ENCODE data around the gene AK8.

AK8 gene

GRCh38 chr9:132809677-132810271 is 68.3 kb downstream of the AK8 start:
- Mint-ChIP-seq H3K4me1 (ENCODE audit: low read depth) (peaks cover under 1% of the 10 kb centered on the region), H3K27me3 (peaks cover 23% of the 10 kb centered on the region), H3K36me3 (ENCODE audit: low read depth) (no peaks in the 10 kb centered on the region), H3K27ac (no peak overlapping the region), H3K9me3 (no peaks in the 10 kb centered on the region), H3K4me3 (no peak overlapping the region)

GRCh38 chr9:132808645-132809044 is 69.4 kb downstream of the AK8 start:
- H3K27me3 Mint-ChIP-seq: peaks cover 22% of the 10 kb centered on the region
- no peak overlapping the region for H3K4me3 Mint-ChIP-seq
- H3K36me3 Mint-ChIP-seq (ENCODE audit: low read depth): no peaks in the 10 kb centered on the region
- peaks cover 4% of the 10 kb centered on the region for H3K4me1 Mint-ChIP-seq (ENCODE audit: low read depth)
- no peaks in the 10 kb centered on the region for H3K9me3 Mint-ChIP-seq
- H3K27ac Mint-ChIP-seq: no peak overlapping the region

DNA sequence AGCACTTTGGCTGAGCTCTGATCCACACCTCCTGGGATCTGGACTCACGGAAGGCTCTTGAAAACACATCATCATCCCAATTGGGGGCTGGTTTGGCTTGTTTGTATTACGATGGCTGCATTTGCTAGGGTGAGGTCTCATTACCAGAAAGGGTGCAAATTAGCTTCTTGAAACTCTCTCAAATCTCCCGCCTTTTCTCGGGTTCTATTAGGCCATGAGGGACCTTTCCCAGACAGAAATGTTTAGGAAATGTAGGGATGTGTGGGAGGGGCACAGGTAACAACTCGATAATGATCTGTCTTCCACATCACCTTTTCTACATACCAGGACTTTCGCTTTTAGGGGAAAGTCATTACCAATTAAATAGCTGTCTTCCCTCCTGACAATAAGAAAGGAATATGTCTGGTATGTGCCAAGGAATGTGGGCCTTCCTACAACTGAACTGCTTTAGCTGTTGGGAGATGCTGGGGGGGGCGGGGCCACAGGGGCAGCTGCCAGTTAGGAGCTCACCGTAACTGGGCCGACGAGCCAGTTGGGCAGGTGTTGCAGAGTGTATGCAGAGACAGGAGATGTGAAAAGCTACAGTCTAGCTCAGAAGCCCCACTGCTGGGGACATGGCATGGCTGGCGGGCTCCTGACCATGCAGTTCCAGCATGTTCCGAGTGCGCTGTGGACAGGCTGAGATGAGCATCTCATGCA is 71.2 kb downstream of the AK8 start:
- Mint-ChIP-seq H3K9me3 (no peaks in the 10 kb centered on the region), H3K36me3 (ENCODE audit: low read depth) (no peaks in the 10 kb centered on the region), H3K4me3 (no peak overlapping the region), H3K27me3 (peaks cover 24% of the 10 kb centered on the region), H3K27ac (no peak overlapping the region), H3K4me1 (ENCODE audit: low read depth) (peaks cover 4% of the 10 kb centered on the region)

DNA sequence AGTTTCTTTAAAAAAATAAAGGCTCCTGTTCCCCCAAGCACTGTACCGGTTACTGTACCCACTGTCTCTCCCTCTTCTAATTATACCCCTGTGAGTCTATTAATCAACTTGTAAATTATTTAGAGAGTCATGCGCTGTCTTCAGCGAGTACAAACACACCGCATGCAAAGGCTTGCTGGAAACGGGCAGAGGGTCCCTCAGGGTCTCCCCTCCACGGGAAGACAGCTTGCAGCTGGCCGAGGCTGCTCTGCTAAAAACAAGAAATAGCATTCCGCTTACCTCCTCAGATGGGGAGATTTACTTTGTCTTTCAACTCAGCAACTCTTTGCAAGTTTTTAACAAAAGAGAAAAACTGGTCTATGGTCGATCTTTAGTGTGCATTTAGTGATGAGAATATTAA is 71.8 kb downstream of the AK8 start:
- peaks cover 29% of the 10 kb centered on the region for H3K27me3 Mint-ChIP-seq
- no peaks in the 10 kb centered on the region for H3K36me3 Mint-ChIP-seq (ENCODE audit: low read depth)
- H3K9me3 Mint-ChIP-seq: no peaks in the 10 kb centered on the region
- H3K4me1 Mint-ChIP-seq (ENCODE audit: low read depth): peaks cover 4% of the 10 kb centered on the region
- no peak overlapping the region for H3K4me3 Mint-ChIP-seq
- H3K27ac Mint-ChIP-seq: no peak overlapping the region

- H3K27ac Mint-ChIP-seq: no peak overlapping the region
- peaks cover 21% of the 10 kb centered on the region for H3K27me3 Mint-ChIP-seq
- no peaks in the 10 kb centered on the region for H3K9me3 Mint-ChIP-seq
- no peaks in the 10 kb centered on the region for H3K36me3 Mint-ChIP-seq (ENCODE audit: low read depth)
- H3K4me3 Mint-ChIP-seq: no peak overlapping the region
- peaks cover 4% of the 10 kb centered on the region for H3K4me1 Mint-ChIP-seq (ENCODE audit: low read depth)
These were observed 73.3 kb downstream of the AK8 start for GRCh38 chr9:132804576-132805295.

DNA sequence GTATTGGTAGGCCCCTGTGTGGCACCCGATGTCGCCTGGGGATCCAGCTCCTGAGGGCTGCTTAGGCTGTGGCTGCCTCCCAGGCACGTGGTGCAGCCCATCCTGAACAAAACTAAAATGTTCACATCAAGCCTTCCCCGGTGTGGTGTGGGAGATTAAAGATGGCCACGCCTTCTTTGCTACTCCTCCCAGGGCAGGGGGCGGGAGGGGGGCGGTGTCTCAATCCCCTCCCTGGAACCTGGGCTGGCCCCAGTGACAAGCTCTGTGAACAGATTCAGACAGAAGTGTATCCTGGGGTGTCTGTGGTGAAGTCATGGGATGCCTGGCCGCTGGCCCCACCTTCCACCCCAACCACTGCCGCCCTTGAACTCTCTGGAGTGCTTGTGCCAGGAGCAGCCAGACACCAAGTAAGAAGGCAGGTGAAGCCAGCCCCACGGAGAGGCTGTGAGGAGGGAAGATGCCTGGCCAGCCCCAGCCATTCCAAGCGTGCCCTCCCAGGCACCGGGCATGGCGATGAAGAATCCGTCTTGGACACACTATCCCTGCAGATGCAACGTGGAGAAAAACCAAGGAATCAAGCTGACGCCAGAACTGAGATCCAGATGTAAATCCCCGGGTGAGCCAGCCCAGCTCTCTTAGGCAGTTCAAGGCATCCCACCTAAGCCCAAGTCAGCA is 75.8 kb downstream of the AK8 start:
- H3K4me3 Mint-ChIP-seq: no peak overlapping the region
- no peak overlapping the region for H3K27ac Mint-ChIP-seq
- H3K36me3 Mint-ChIP-seq (ENCODE audit: low read depth): no peaks in the 10 kb centered on the region
- no peaks in the 10 kb centered on the region for H3K9me3 Mint-ChIP-seq
- H3K4me1 Mint-ChIP-seq (ENCODE audit: low read depth): peaks cover 4% of the 10 kb centered on the region
- H3K27me3 Mint-ChIP-seq: peaks cover 31% of the 10 kb centered on the region

- Mint-ChIP-seq H3K27me3 (peaks cover 33% of the 10 kb centered on the region), H3K9me3 (no peaks in the 10 kb centered on the region), H3K4me3 (no peak overlapping the region), H3K27ac (no peak overlapping the region), H3K36me3 (ENCODE audit: low read depth) (no peaks in the 10 kb centered on the region), H3K4me1 (ENCODE audit: low read depth) (peaks cover 4% of the 10 kb centered on the region)
These were observed 76.4 kb downstream of the AK8 start for GRCh38 chr9:132801659-132802058.

GRCh38 chr9:132800038-132800648 is 77.9 kb downstream of the AK8 start:
- H3K27me3 Mint-ChIP-seq: peaks cover 37% of the 10 kb centered on the region
- no peak overlapping the region for H3K27ac Mint-ChIP-seq
- H3K4me3 Mint-ChIP-seq: no peak overlapping the region
- H3K9me3 Mint-ChIP-seq: no peaks in the 10 kb centered on the region
- peaks cover 4% of the 10 kb centered on the region for H3K4me1 Mint-ChIP-seq (ENCODE audit: low read depth)
- H3K36me3 Mint-ChIP-seq (ENCODE audit: low read depth): no peaks in the 10 kb centered on the region

- H3K36me3 Mint-ChIP-seq (ENCODE audit: low read depth): no peaks in the 10 kb centered on the region
- H3K27me3 Mint-ChIP-seq: peaks cover 43% of the 10 kb centered on the region
- H3K4me1 Mint-ChIP-seq (ENCODE audit: low read depth): no peaks in the 10 kb centered on the region
- no peak overlapping the region for H3K4me3 Mint-ChIP-seq
- no peak overlapping the region for H3K27ac Mint-ChIP-seq
- no peaks in the 10 kb centered on the region for H3K9me3 Mint-ChIP-seq
These were observed 79.0 kb downstream of the AK8 start for GRCh38 chr9:132798817-132799790.

- Mint-ChIP-seq H3K36me3 (ENCODE audit: low read depth) (no peaks in the 10 kb centered on the region), H3K27me3 (peaks cover 44% of the 10 kb centered on the region), H3K4me1 (ENCODE audit: low read depth) (no peaks in the 10 kb centered on the region), H3K4me3 (no peak overlapping the region), H3K9me3 (no peaks in the 10 kb centered on the region), H3K27ac (no peak overlapping the region)
These were observed 80.0 kb downstream of the AK8 start for GRCh38 chr9:132797861-132798659.

DNA sequence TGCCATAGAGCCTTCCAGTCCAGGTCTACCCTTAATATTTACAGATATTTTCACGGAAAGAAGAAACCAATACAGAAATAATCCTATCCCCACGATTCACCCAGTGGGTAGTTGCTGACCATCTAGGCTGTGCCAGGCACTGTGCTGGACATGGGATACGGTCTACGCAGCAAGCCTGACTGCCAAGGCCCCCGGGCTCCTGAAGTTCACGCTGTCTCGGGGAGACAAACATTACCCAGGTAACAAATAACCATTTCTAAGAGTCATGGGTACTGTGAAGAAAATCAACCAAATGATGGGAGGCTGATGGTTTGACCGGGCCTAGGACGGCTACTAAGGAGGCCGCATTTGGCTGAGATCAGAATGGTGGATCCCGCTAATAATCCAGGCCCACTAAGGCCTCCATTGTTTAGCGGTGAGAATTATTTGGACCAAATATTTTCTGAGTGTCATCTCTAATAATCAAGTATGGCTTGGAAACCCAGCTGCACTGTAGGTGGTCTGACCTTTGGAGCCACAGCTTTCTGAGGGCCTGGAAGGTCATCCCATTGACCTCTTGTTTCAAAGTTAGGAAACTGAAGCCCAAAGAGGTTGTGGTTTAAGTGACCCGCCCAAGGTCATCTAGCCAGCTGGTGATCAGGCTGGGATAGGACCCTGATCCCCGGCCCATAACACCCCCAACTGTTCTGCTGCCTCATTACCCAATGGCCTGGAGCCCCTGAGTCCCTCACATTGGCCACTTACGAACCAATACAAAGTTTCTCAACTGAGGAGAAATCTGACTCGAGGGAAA is 82.4 kb downstream of the AK8 start:
- Mint-ChIP-seq H3K27ac (no peak overlapping the region), H3K4me1 (ENCODE audit: low read depth) (no peaks in the 10 kb centered on the region), H3K9me3 (no peaks in the 10 kb centered on the region), H3K36me3 (ENCODE audit: low read depth) (no peaks in the 10 kb centered on the region), H3K4me3 (no peak overlapping the region), H3K27me3 (peaks cover 36% of the 10 kb centered on the region)

DNA sequence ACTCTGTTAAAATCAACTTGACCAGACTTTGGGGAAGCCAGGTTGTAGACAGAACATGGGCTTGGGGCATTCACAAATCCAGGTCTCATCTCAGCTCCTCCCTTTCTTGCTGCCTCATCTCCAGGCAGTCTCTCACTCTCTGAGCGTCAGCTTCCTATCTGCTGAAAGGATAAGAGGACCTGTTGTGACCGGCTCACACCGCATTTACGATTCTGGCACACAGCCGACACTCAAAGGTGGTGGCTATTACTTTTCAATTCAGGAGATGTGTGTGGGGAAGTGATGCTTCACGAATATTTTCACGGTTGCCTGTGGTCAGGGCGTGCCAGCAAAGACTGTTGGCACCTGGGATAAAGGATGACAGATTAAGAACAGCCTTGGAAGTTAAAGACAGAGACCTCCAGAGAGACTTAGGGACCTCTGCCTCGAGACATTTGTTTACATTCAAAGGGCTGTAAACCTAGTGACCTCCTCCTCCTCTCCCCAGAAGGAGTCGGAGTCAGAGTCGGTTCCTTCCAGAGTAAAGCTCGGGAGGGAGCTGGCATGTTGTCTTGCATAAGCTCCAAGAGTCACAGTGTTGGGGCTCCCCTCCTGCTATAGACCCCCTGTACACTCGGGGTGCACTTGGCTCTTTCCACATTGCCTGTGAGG is 83.2 kb downstream of the AK8 start:
- no peak overlapping the region for H3K4me3 Mint-ChIP-seq
- H3K27ac Mint-ChIP-seq: no peak overlapping the region
- H3K4me1 Mint-ChIP-seq (ENCODE audit: low read depth): peaks cover 1% of the 10 kb centered on the region
- peaks cover 36% of the 10 kb centered on the region for H3K27me3 Mint-ChIP-seq
- H3K9me3 Mint-ChIP-seq: no peaks in the 10 kb centered on the region
- H3K36me3 Mint-ChIP-seq (ENCODE audit: low read depth): no peaks in the 10 kb centered on the region
